ENCODE results near the gene SOHLH2.

Gene SOHLH2

DNA sequence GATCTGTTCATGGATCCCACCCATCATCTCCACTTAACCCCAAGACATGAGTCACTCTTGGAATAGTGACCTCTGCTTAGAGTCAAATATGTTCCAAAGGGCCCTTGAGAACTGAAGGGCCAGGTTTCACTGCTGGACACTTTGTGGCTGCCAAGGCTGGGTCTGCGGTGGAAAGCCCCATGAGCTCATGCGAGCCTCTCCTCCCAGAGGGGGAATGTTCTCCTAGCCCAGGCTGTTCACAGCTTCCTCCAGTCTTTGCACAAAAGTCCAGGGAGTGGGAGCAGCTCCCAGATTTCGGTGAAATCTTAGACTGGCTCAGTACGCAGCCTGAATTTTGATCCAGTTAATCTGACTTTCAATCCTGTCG lies 82.4 kb downstream of the SOHLH2 start:
- DNase-seq (ENCODE audit: low read depth in 3 of 3): no peak

DNA sequence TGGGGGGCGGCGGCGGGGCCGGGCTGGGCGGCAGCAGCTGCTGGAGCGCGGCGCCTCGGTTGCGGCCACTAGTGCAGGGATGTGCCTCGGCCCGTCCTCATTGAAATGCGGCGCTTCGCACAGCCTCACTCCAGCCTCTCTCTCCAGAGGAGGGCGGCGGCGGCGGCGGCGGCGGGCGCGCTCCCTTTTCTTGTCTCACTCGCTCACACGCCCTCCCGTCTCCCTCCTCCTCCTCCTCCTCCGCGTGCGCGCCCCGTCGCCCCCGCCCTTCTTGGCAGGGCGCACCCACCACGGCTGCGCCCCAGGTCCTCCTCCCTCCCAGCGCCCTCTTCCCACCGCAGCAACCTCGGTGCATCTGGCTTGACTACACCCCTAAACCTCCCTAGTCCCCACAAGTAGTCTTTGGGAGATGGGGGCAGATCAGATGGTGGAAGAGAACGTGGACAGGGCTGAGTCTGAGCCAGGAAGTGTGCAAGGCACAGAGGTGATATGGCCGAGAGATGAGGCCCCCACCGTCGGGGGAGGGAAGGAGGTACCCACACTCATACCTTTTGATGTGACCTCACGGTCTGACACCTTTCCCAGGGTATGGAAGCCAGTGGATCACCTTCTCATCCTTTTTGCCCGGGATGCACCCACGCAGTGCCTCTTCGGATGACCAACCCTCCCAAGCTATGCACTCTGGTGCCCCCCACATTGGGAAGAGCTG lies 83.0 kb downstream of the SOHLH2 start, which contains the start of gene DCLK1:
DCLK1 (minus strand) TSS at position 161 of the 709 bp plus-strand sequence.
- DNase-seq (ENCODE audit: low read depth in 3 of 3): no peak

DNA sequence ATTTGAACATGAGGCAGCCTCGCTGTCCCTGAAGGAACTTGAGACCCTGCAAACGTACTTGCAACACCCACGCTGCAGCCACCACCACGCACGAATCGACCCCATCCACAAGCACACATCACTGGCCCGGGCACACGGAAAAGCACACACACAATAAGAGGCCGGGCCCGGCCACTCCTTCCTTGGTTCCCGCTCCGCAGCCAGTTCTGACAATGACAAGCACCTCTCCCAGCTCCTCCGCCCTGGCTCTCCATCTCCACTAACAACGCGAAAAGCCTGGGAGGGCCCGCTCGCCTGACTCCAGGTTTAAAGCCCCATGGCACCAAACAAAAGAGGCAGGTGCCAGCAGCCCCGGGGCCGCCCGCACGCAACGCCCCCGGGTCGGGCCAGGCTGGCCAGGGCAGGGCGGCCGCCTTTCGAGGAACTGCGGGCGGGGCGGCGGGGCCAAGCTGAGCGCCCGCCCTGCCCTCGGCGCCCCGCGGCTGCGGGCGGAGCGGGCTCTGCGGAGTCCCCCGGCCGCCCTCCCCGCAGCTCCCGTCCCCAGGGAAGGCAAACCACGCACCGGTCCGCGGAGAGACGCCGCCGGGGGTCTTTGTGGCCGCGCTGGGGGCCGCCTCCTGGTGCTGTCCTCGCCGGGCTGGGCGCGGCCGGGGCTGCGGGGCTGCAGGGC lies 83.7 kb downstream of the SOHLH2 start:
- DNase-seq (ENCODE audit: low read depth in 3 of 3): no peak

DNA sequence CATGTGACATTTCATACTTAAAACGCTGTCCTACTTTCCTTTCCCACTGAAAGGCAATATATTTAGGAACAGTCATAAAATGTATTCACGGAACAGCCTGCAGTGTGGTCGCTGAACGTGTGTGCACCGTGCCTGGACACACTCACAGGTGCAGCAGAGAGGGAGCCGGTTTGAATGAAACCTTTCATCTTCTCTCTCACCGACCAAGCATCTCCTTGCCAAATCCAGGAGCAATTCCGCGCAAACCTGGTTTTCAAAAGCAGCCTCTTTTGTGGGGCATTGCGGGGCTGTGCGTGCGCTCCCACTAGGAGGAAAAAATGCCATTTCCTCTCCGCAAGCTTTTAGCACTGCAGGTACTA lies 84.2 kb downstream of the SOHLH2 start:
- no peak for DNase-seq (ENCODE audit: low read depth in 3 of 3)

DNA sequence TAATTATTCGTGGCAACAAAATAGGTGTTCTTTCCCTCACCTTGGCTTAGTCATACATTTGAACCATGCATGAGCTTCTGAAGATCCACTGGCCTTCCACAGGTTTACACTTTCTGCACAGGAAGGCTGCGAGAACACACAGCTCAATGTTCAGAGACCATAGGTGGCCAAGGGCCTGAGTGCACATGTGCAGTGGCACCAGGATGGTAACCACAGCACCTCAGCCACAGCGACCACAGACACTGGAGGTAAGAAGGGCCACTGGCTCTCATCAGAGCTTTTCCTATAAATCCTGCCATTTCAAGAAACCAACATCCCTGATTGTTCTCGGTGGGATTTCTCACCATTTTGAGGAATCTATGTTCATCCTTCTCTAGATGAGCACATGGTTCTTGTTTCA lies 84.8 kb downstream of the SOHLH2 start:
- DNase-seq (ENCODE audit: low read depth in 3 of 3): no peak

DNA sequence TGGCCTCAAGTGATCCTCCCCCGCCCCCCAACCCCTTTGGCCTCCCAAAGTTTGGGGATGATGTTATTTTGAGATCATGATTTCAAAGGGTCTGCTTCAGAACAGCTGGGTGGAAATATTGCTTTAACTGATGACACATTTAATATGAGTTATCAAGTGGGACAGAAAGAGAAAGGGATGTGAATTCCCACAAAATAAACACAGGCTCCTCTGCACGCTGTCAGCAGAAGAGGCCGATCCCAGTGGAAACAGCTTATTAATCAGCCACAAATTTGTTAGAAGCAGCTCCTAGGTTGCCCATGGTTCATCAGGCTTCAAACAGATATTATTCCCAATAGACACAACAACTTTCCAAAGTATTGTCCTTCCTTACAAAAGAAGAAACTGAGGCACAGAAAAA lies 87.9 kb downstream of the SOHLH2 start:
- no peak for DNase-seq (ENCODE audit: low read depth in 3 of 3)

DNA sequence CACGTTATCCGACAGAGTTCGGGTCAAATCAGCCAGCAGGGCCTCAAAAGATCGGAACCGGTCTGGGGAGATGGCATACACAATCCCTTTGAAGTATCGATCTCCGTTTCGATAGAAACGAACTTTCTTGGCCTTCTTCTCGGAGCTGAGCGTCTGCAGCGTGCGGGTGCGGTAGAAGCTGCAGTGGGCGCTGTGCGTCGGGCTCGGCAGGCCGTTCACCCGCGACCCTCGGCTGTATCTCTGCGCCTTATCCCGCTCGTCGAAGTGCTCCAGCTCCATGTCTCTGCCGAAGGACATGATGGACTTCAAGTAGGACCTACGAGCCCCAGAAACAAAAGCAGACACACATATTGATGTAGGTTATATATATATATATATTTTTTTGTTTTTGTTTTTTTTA lies 88.5 kb downstream of the SOHLH2 start:
- no peak for DNase-seq (ENCODE audit: low read depth in 3 of 3)

DNA sequence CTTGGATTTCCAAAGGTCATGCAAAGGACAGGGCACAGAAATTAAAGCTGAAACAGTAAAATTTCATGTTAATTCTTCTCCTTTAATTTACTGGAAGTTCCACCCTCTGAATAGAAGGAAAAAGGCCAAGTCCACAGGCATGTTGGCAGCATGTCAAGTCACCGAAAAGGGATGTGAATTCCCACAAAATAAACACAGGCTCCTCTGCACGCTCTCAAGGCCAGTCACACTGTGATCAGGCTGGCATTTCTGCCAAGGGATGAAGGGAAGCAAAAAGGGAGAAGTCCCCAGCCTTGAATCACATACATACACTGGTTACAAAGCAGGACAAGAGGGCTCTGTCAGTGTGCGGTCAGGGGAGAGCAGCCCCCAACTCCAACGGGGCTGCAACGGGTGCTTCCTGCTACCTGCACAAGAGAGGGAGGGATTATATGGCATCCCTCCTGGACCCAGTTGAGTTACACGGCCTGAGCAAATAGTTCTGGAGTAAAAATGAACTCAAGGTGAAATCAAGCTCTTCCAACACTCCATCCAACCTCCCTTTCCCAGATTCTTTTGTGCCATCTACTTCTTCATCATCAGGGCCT lies 90.0 kb downstream of the SOHLH2 start:
- no peak for DNase-seq (ENCODE audit: low read depth in 3 of 3)
